Neural cell (in vitro differentiated cells): ENCODE measurements around the gene ITPR2.

ENCODE experiments used
- EP300 ChIP-seq: fragments of 450-650 bp; conservative IDR thresholded peaks from 2 replicates; pipeline ENCODE4 v1.6.1; 2014; ENCODE audit warnings: antibody characterized with exemption, mild to moderate bottlenecking, moderate library complexity; ENCODE audit not compliant: poor library complexity, severe bottlenecking
- EZH2 ChIP-seq: fragments of 200-600, 300-800 bp; shearing (Covaris generic), sonication (generic); IDR thresholded peaks from 2 replicates; pipeline ENCODE4 v1.6.1; 2014; ENCODE audit warnings: antibody characterized with exemption, low read length, borderline replicate concordance, mild to moderate bottlenecking; ENCODE audit not compliant: insufficient read depth, poor library complexity, severe bottlenecking
- TF ChIP-seq, protein P1 (sequence below): fragments of 450-650 bp; IDR thresholded peaks from 2 replicates; pipeline ENCODE4 v1.5.1; 2014; ENCODE audit warnings: antibody characterized with exemption, mild to moderate bottlenecking, moderate library complexity; ENCODE audit not compliant: poor library complexity, severe bottlenecking
- TF ChIP-seq, protein P2 (sequence below): IDR thresholded peaks from 2 replicates; pipeline ENCODE4 v1.6.1; 2012; ENCODE audit warnings: borderline replicate concordance

GRCh38 chr12:26631846-26632245 is 201.1 kb downstream of the ITPR2 start:
- no peak for TF ChIP-seq EZH2
- TF ChIP-seq, protein P1, sequence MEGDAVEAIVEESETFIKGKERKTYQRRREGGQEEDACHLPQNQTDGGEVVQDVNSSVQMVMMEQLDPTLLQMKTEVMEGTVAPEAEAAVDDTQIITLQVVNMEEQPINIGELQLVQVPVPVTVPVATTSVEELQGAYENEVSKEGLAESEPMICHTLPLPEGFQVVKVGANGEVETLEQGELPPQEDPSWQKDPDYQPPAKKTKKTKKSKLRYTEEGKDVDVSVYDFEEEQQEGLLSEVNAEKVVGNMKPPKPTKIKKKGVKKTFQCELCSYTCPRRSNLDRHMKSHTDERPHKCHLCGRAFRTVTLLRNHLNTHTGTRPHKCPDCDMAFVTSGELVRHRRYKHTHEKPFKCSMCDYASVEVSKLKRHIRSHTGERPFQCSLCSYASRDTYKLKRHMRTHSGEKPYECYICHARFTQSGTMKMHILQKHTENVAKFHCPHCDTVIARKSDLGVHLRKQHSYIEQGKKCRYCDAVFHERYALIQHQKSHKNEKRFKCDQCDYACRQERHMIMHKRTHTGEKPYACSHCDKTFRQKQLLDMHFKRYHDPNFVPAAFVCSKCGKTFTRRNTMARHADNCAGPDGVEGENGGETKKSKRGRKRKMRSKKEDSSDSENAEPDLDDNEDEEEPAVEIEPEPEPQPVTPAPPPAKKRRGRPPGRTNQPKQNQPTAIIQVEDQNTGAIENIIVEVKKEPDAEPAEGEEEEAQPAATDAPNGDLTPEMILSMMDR, result no peak
- TF ChIP-seq, protein P2, sequence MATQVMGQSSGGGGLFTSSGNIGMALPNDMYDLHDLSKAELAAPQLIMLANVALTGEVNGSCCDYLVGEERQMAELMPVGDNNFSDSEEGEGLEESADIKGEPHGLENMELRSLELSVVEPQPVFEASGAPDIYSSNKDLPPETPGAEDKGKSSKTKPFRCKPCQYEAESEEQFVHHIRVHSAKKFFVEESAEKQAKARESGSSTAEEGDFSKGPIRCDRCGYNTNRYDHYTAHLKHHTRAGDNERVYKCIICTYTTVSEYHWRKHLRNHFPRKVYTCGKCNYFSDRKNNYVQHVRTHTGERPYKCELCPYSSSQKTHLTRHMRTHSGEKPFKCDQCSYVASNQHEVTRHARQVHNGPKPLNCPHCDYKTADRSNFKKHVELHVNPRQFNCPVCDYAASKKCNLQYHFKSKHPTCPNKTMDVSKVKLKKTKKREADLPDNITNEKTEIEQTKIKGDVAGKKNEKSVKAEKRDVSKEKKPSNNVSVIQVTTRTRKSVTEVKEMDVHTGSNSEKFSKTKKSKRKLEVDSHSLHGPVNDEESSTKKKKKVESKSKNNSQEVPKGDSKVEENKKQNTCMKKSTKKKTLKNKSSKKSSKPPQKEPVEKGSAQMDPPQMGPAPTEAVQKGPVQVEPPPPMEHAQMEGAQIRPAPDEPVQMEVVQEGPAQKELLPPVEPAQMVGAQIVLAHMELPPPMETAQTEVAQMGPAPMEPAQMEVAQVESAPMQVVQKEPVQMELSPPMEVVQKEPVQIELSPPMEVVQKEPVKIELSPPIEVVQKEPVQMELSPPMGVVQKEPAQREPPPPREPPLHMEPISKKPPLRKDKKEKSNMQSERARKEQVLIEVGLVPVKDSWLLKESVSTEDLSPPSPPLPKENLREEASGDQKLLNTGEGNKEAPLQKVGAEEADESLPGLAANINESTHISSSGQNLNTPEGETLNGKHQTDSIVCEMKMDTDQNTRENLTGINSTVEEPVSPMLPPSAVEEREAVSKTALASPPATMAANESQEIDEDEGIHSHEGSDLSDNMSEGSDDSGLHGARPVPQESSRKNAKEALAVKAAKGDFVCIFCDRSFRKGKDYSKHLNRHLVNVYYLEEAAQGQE, result no peak
- TF ChIP-seq EP300, result no peak
